NCI-H128 (cell line): Measurements from ENCODE around the gene MTAP.
"Not testable (repeated sequence)": the region's sequence is repeated elsewhere in the genome, so short reads cannot be mapped to it uniquely, and the experiment has no call there.

Source experiments
- DNase-seq: peaks from one replicate; lab custom pipeline; 2025; ENCODE audit not compliant: unreplicated experiment; lab: John Stamatoyannopoulos, UW

Gene MTAP

DNA sequence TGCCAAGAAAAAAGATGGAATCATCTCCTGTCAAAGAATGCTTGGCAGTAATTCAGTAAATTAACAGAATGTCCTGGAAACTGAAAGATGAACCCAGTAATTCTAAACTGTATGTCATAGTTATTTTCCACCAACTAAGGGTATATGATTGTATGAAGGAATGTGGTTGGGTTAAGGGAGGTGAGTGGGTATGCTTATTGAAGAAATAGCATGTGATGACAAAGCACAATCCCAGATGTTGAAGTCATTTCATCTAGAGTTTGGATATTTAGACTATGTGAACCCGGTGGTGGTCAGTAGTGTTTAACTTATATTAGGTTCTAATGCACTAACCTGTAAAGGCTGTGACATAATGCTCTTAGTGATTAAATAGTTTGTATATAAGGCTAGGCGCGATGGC, 104.4 kb downstream of the MTAP start:
- DNase-seq: no peak

DNA sequence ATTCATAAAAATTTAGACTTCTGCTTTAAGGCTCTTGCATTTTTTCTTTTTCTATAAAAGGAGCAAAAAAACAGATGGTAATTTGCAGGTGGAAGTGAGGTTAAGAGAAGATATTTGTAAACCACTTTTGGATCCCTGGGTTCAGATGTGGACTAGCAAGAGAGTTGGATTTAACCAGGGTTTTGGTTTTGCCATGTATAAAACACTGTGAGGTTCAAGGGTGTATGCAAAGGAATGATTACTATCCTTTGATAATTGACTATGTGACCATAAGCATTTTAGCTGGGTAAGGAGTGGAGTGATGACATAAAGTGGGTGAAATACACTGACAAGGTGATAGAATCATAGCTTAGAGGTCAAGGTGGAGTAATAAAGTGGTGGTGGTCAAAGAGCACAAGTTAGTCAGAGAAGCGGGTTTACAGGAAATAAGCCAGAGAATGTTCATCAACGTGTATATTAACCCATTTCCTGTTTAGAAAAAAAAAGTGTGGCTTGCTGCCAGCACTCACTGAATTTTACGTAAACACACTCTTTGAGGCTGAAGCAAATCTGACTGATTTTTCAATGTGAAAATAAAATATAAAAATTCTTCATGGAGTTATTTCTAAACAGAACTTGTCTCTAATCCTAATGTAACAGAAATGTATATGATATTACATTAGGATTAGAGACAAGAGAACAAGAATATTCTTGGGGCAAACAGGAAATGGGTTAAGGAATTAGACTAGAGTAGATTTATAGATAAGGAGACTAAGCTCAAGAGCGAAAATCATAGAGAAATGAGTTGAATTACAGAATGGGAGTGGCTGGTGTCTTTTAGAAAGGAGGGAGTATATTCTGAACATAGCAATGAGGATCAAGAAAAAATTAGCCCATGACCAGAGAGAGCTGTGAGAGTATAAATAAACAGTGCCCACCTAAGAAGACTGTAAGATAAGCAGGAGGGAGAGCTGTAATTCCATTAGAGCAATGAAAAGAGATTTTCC, 117.2 kb downstream of the MTAP start:
- no peak for DNase-seq

DNA sequence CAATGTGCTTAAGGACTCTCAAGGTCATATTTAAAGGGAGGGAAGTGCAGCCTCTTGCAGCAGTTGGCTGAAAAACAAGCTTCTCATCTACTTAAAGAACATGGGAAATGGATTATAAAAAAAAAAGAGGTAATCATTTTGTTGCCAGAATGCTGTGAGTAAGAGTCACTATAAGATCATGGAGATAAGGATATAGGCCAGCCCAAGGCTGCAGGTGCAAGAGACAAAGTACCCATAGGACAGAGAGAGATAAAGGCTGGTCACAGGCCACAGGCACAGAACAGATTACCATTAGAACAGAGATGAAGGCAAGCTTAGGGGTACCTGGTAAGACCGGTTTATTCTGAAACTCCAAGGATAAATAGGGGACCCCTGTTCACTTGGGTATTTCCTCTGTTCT, 121.3 kb downstream of the MTAP start:
- no peak for DNase-seq

DNA sequence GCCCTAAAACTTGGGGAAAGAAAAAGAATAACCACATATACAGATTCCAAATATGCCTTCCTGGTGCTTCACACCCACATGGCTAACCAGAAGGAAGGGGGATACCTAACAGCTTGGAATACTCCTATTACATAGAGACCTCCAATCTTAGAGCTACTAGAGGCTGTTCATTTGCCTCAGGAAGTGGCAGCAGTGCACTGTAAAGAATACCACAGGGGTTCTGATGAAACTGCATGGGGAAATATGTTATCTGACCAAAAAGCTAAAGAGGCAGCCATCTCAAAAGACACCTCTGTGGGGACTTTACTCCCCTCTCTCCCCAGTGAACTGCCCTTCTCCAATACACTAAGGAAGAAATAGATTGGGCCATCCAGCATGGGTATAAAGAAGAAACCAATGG, 125.3 kb downstream of the MTAP start:
- DNase-seq: no peak

DNA sequence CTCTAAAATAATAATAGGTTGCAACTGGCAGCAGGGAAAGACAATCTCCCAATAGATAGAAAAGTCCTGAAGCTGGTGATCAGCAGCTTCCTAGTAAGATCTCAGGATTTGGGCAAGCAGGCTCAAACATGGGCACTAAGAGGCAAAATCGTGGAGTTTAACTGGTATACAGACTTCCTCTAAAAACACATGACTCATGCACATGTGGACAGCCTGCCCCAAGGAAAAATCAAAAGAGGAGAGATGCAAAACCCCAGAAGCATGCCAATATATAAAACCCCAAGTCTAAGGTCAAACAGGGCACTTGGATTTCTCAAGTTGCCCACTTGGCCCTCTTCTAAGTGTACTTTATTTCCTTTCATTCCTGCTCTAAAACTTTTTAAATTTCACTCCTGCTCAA, 129.0 kb downstream of the MTAP start:
- no peak for DNase-seq

DNA sequence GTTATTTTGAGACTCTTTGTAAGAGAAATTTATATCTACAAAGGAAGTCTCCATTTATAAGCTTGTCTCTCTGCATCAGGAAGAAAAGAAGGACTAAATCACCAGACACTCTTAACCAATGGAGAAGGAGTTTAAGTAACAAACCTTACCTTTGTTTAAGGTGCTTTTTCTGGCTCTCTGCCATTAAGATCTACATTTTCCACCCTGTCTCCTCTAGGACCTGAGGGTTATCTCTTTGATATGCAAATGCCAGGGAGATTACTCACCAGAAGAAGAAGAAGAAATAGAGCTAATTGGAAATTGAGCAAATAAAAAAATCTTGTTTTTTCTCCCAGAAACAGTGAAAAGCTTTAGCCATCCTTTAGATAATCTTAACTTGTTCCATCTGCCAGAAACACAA, 130.8 kb downstream of the MTAP start:
- DNase-seq: no peak

DNA sequence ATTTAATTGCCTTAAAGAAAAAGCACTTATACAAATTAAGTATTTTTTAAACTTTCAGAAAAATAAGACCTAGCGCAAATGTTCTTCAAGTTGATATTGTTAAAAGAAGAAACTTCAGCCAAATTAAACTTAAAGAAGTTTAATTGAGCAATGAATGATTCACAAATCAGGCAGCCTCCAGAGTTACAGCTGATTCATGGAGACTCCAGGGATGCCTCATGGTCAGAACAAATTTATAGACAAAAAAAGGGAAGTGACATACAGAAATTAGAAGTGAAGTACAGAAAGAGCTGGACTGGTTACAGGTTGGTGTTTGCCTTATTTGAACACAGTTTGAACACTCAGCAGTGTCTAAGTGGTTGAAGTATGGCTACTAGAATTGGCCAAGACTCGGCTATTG, 131.4 kb downstream of the MTAP start:
- no peak for DNase-seq

DNA sequence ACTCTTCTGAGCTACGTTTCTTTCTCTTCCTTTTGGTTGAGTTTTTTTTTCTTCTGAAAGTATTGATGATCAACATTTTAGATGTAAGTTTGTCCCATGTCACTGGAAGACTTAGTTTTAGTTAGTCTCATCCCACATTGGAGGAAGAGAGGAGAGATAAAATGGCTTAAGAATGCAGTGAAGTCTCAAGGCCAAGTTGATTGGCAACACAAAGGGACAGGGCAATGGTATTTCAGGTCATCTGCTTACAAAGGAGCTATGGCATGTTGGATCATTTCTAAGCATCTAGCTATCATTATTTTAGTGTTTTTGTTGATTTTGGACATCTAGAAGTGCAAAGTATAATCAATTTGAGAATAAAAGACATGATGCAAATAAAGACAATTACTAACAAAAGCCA, 133.2 kb downstream of the MTAP start:
- DNase-seq: no peak

DNA sequence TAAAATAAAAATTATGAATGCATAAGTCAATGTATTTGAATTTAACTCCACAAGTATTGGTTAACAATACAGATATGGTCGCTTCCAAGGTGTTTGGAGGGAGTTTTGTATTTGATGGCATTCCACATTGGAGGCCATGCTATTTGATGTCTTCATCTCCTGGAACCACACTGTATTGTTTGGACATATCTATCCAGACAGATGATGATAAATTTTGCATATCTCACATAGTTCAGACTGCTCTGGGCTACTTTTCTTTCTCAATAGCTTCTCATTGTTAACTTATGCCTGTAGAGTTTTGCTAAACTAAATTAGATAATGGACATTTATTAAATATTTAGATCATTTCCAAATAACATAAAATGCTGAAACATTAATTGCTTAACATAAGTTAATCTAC, 133.7 kb downstream of the MTAP start:
- no peak for DNase-seq

DNA sequence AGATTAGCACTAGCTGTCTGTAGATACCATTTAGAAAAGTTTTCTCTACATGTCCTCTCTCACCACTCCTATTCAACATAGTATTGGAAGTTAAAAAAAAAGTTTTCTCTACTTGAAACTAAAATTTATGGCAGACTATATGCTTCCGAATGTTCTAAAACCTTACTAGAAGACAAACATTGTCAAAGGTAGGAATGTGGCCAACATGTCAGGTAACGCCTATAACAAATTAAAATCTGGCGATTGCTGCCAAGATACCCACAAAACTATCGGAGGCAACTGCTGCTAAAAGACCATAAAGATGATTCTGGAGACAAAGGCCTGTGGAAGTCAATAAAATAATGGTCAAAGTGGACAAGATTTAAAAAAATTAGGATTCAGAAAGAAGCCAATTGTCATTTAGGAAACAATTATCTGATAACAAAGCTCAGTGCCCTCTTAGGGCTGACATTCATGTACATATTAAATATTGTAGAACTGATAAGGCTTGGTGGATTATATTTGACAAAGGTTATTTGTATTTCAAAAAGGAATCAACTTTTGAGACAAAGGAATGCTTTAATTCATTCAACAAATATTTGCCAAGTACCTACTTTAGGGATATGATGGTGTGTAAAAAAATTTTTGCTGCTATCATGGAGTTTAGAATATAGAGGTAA, 139.0 kb downstream of the MTAP start:
- no peak for DNase-seq

DNA sequence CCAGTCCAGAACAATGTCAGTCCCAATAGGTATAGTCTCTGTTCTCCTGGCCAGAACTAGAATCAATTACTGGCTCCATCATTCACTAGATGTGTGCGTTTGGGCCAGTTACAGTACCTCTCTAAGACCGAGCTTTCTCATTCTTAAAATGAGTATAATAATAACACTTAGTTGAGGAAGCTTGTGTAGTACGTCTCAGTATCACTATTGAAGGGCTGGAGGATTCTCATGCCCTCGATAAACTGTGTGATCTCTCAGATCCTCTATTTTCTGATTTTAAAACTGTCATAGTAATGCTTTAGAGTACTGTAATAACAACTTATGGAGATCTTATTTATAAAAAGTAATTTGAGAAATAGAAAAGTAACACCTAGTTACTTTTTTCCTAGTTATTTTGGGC, 141.0 kb downstream of the MTAP start:
- DNase-seq: no peak

DNA sequence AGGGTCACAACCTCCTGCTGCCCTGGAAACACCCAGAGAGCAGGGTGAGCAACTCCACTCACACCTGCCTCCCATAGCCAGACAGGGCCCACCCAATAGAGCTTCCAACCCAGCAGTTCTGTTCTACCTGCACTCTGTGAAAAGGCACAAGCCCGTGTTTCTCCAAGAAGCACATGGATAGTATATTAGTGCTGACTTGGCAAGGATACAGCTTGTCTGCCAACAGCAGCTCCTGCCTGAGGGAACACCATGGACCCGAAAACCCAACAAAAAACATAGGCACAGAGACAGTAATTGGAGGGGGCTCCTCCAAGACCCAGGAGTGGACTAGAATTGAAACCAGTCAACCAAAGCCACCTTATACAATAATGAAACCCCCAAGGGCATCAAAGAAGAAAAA, 143.2 kb downstream of the MTAP start:
- no peak for DNase-seq

DNA sequence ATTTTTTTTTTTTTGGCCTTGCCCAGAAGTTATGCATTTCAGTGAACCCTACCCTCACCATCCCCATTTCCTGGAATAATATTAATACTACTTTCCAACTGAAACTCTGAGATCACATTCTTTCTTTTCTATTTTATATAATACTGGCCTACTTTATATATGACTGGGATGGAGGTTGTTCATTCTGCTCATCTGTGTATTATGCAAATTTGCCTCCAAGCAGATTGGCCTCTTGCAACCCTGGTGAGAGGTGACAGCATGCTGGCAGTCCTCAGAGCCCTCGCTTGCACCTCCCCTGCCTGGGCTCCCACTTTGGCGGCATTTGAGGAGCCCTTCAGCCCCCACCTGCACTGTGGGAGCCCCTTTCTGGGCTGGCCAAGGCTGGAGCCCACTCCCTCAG, 156.4 kb downstream of the MTAP start:
- DNase-seq: no peak

DNA sequence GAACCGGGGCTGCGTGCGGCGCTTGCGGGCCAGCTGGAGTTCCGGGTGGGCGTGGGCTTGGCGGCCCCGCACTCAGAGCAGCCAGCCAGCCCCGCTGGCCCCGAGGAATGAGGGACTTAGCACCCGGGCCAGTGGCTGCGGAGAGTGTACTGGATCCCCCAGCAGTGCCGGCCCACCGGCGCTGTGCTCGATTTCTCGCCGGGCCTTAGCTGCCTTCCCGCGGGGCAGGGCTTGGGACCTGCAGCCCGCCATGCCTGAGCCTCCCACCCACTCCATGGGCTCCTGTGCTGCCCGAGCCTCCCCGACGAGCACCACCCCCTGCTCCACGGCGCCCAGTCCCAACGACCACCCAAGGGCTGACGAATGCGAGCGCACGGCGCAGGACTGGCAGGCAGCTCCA, 156.8 kb downstream of the MTAP start:
- DNase-seq: not testable (repeated sequence)

DNA sequence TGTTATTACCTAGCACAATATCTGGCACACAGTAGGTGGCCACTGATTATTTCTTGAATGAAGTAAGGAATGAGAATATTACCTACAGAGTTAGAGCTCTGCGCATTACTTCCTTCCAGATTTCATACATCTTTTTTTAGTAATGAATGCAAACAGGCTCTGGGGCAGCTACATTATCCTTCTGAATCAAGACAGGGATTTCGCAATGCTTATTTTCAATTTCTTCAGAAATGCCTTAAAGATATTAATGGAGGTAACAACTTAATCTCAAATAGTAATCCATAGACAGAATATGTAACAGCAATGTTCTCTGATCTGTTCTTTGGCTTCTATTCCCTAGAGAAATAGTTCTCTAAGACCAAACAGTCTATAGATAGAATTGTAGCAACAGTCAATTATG, 159.1 kb downstream of the MTAP start:
- no peak for DNase-seq

DNA sequence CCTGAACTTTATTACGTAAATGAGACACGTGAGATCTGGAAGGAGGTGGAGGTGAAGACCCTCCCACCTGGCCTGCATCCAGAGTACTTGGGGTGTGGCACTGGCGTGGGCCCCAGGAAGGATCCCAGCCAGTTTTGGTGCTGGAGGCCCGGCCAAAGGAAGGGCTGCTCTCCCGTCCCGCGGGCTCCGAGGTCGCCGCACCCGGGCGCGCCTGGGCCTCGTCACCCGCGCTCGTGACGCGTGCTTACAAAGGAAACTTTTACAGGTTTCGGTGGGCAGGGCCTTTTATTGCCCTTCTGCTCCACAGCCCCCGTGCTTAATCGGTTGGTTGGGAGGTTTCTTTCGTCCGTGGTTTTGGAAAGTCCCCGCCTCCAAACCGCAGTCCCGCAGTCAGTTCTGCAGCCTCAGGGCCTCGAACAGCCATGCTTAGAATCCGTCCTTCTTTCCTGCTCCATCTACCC, 162.5 kb downstream of the MTAP start:
- no peak for DNase-seq

DNA sequence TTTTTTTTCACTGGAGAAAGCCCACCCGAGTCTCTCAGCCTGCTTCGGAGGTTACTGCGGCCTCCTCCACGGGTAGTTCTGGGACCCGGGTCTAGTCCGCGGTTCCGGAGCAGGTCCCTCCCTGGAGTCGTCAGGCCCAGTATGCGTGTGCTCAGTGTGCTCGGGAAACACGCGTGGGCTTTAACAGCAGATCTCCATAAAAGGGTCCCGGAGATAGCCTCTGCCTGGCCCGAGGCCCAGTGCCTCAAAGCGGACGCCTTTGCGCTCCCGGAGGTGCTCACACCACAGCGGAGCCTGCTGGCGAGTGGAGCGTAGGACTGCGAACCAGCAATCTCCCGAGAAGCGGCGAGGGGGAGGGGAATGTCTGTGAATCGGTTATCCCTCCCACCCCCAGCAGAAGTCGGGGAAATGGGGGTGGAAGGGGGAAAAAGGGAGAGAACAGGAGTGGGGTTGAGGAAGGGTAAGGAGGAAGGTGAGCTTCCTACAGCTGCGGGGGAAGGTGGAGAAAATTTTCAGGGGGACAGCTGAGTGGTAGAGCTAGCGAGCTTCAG, 163.0 kb downstream of the MTAP start:
- DNase-seq: no peak

DNA sequence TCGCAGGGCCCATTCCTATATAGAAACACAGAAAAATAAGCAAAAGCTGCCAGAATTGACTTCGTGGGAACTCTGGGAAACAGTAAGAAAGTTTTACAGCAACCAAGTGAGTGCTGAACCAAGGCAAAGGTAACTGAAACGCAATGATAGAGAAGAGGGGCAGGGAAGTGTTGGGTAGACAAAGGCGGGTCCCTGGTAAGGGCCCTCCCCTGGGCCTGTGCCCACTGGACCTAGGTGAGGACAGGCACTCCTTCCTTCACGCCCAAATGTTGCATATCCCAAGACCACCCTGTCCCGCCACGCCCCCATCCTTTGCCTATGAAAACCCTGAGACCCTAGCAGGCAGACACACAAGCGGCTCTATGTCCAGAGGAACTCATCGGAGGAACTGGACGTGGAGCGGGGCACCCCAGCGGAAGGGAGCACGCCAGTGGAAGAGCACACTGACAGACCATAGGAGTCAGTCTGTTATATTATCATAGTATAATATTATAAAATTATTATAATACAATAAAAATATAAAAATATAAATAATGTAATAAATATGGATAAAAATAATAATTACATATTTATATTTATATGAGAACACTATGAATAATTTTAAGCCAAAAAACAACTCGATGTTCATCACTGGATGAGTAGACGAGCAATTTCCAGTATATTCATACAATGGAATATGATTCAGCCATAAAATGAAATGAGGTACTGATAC, 163.9 kb downstream of the MTAP start:
- no peak for DNase-seq

DNA sequence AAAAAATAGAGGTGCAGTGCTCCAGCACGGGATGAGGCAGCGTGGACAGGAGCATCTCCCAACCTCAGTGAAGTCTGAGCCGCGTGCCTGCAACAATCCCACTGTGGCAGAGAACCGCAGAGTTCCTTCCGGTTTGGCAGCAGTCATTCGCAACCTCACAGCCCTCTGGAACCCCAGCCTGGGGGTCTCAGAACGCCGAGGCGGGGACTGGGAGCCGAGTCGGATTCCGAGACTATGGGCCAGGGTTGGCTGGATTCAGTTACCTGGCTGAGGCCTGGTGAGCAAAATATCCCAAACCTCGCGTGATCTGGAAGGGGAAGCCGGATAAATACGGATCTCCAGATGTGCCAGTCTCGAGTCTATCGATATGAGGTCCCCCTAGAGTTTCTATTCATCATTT, 164.7 kb downstream of the MTAP start:
- DNase-seq: no peak

DNA sequence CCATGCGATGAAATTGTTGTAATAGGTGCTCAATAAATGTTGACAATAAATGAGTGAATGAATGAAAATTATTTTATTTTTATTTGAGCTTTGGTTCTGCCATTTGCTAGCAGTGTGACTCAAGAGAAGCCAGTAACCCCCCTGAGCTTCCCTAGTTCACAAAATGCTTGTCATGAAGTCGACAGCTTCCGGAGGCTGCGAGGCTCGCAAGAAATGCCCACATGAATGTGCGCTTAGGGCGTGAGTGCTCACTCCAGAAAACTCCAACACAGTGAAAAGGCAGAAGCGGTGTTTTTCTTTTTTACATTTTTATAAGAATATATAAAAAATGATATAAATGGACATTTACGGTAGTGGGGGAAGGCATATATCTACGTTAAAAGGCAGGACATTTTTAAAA, 165.3 kb downstream of the MTAP start:
- no peak for DNase-seq

DNA sequence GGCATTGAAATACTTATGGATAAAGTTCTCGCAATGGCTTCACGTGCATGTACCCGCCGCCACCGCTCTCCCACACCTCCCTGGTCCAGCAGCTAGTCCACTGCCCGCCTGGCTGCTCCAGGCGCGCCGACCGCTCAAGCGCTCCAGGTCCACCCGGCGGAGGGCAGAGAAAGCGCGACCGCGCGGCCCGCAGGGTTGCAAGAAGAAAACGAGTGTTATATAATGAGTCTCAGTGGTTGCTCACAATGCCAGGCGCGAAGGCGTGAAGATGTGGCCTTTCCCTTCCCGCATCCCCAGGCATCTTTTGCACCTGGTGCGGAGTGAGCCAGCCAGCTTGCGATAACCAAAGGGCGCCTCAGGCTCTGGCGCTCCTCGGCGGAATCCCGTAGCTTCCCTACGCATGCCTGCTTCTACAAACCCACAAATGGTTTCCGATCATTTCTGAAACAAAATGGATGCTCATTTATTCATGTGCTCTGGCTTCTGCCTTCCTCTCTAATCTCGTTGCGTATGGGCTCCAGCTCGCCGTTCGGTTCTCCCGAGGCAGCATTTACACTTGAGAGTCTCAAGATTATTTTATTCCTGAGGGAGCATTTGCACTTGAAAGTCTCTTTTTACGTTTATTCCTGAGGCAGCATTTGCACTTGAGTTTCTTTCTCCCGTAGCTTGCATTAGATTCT, 166.0 kb downstream of the MTAP start:
- DNase-seq: no peak
